ENCODE data around the gene FLRT2.

The FLRT2 gene

GRCh38 chr14:85529803-85530574, at the start of gene FLRT2:
TSS of gene FLRT2 (plus strand) at chr14:85530144. CDS start at chr14:85621515, 91,371 bp downstream.
- in situ Hi-C loops (cut with HindIII; ENCODE audit: low sequenced_read_pairs) = no loop called here

- in situ Hi-C loops (cut with HindIII; ENCODE audit: low sequenced_read_pairs) = no loop called here
Measured at GRCh38 chr14:85481471-85481870, 48.5 kb upstream of the FLRT2 start.

- in situ Hi-C loops (cut with HindIII; ENCODE audit: low sequenced_read_pairs) = no loop called here
Measured at GRCh38 chr14:85482552-85482951, 47.4 kb upstream of the FLRT2 start.

- in situ Hi-C loops (cut with HindIII; ENCODE audit: low sequenced_read_pairs) = no loop called here
Measured at GRCh38 chr14:85483037-85483436, 46.9 kb upstream of the FLRT2 start.

- in situ Hi-C loops (cut with HindIII; ENCODE audit: low sequenced_read_pairs) = no loop called here
Measured at GRCh38 chr14:85483652-85484051, 46.3 kb upstream of the FLRT2 start.

GRCh38 chr14:85487215-85487614, 42.7 kb upstream of the FLRT2 start:
- in situ Hi-C loops (cut with HindIII; ENCODE audit: low sequenced_read_pairs) = no loop called here

- in situ Hi-C loops (cut with HindIII; ENCODE audit: low sequenced_read_pairs) = no loop called here
Measured at GRCh38 chr14:85501751-85502150, 28.2 kb upstream of the FLRT2 start.

- in situ Hi-C loops (cut with HindIII; ENCODE audit: low sequenced_read_pairs) = no loop called here
Measured at GRCh38 chr14:85508863-85509262, 21.1 kb upstream of the FLRT2 start.

GRCh38 chr14:85512451-85512850, 17.5 kb upstream of the FLRT2 start:
- in situ Hi-C loops (cut with HindIII; ENCODE audit: low sequenced_read_pairs) = no loop called here

GRCh38 chr14:85514487-85514886, 15.5 kb upstream of the FLRT2 start:
- in situ Hi-C loops (cut with HindIII; ENCODE audit: low sequenced_read_pairs) = no loop called here

GRCh38 chr14:85516239-85517113, 13.5 kb upstream of the FLRT2 start:
- in situ Hi-C loops (cut with HindIII; ENCODE audit: low sequenced_read_pairs) = no loop called here

- in situ Hi-C loops (cut with HindIII; ENCODE audit: low sequenced_read_pairs) = no loop called here
Measured at GRCh38 chr14:85517114-85517688, 12.7 kb upstream of the FLRT2 start.

GRCh38 chr14:85519661-85520305, 10.2 kb upstream of the FLRT2 start:
- in situ Hi-C loops (cut with HindIII; ENCODE audit: low sequenced_read_pairs) = no loop called here

- in situ Hi-C loops (cut with HindIII; ENCODE audit: low sequenced_read_pairs) = no loop called here
Measured at GRCh38 chr14:85520581-85520980, 9.4 kb upstream of the FLRT2 start.

- in situ Hi-C loops (cut with HindIII; ENCODE audit: low sequenced_read_pairs) = no loop called here
Measured at GRCh38 chr14:85523624-85524023, 6.3 kb upstream of the FLRT2 start.

- in situ Hi-C loops (cut with HindIII; ENCODE audit: low sequenced_read_pairs) = no loop called here
Measured at GRCh38 chr14:85527006-85527405, 2.9 kb upstream of the FLRT2 start.

- in situ Hi-C loops (cut with HindIII; ENCODE audit: low sequenced_read_pairs) = no loop called here
Measured at GRCh38 chr14:85527445-85528035, 2.4 kb upstream of the FLRT2 start.

GRCh38 chr14:85528080-85528896, 1.7 kb upstream of the FLRT2 start:
- in situ Hi-C loops (cut with HindIII; ENCODE audit: low sequenced_read_pairs) = no loop called here

GRCh38 chr14:85528897-85529631, 880 bp upstream of the FLRT2 start:
- in situ Hi-C loops (cut with HindIII; ENCODE audit: low sequenced_read_pairs) = no loop called here
